Smooth muscle cell of the brain vasculature (primary cell): ENCODE results near the gene NTN4.
A peak's percentile ranks its signal among the peaks of the same experiment; 100 is the strongest.
"Not testable (repeated sequence)": the region's sequence is repeated elsewhere in the genome, so short reads cannot be mapped to it uniquely, and the experiment has no call there.

ENCODE experiments used
- DNase-seq: peaks from one replicate; pipeline ENCODE4 v3.0.0-alpha.2; 2012; ENCODE audit warnings: low read depth, low spot score

The NTN4 gene

DNA sequence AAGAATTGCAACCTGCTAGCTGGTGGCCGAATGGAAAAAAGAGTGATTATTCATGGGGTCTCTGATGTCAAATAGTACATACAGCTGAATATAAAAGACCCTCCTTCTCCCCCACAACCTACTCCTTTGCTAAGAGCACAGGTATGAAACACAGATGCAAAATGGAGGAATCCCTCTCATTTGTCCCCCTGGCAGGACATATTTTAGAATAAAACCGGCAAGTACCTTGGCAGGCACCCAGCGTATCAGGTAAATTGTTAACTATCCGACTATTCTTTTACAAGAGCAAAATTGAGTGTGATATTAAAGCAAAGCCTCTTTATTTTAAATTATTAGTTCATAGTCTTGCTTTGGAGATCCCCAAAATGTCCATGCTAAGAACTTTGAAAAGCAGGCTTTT, 165.6 kb downstream of the NTN4 start:
- no peak for DNase-seq

- DNase-seq, result no peak
These were observed 166.0 kb downstream of the NTN4 start for GRCh38 chr12:95624589-95624988.

GRCh38 chr12:95623554-95624170, 166.9 kb downstream of the NTN4 start:
- DNase-seq, result peak; percentile 36

- no peak for DNase-seq
These were observed 167.7 kb downstream of the NTN4 start for GRCh38 chr12:95622879-95623278.

DNA sequence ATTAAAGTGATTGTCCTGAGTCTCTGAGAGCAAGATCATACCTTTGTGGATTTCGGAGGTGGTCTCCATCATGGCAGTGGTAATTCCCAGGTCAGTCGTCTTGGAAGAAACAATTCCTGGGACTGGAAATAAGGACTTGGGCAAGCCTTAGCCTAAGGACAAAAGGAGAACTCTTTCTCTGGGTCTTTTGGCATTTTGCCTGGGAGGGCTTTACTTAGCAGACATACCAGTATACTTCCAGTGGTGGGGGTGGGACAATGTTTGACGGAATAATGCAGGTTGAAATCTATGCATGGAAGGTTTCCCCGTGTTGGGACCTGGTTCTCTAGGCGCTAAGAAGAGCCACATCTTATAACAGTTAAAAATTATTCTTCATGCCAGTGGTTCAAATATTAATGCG, 168.8 kb downstream of the NTN4 start:
- DNase-seq, result no peak

GRCh38 chr12:95620171-95620570, 170.4 kb downstream of the NTN4 start:
- no peak for DNase-seq

DNA sequence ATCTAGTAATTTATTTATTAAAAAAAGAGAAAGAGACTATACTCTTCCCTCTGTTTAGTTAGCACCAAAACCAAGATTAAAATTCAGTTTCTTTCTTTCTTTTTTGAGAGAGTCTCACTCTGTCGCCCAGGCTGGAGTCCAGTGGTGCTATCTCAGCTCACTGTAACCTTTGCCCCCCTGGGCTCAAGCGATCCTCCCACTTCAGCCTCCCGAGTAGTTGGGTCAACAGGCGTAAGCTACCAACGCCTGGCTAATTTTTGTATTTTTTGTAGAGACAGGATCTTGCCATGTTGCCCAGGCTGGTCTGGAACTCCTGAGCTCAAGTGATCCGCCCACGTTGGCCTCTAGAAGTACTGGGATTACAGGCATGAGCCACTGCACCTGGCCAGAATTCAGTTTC, 174.1 kb downstream of the NTN4 start:
- DNase-seq, result not testable (repeated sequence)

DNA sequence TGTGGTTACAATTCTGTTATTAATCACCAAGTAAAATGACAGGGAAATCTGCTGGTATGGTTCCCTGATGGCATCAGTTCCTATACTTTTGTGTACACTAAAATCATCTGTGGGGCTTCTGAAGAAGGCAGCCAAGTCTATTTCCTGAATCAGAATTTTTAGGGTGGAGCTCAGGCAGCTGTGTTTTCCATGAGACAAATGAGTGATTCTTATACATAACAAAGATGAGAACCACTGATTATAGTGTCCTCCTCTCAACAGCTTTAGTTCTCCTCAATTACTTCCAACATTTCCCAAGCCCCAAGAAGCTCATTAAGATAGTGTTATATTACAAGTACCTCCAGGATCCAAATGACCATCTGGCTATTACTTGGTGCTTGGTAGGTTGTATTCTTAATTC, 174.8 kb downstream of the NTN4 start:
- no peak for DNase-seq

DNA sequence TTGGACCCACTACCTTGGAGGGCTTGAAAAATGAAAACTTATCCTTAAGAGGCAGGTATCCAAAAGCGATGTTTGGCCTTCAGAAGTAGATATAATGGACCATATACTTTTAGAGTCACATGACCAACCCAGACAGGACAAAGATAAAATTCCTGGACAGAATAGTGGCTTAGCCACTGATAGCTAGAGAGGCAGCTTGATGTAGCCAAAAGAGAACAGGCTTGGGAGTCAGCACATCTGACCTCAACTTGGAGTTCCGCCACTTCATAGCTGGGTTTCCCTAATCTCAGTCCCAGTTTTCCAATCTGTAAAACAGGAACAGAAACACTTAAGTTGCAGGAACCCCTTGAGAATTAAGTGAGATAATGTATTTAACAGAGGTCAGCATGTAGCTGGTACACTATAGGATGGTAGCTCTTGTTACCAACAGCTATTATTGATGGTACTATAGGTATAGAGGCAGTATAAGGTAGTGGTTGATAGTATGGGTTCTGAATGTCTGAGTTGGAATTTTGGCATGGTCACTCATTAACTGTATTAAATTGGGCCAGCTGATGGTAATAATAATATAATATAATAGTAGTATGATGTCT, 176.1 kb downstream of the NTN4 start:
- no peak for DNase-seq

DNA sequence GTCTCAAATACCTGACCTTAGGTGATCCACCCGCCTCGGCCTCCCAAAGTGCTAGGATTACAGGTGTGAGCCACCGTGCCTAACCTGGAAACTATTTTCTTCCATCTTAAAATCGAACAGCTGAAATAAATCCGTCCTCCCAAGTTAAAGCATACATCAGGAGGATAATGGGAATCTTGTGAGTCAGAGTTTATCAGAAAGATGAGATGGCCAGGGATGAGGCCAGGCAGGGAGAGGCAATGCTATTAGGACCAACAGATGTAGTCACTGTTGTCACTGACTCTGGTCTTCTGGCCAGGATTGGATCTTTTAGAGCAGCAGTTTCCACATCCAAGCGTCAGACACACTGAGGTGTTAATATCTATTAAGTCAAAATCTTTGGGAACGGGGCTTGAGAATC, 177.5 kb downstream of the NTN4 start:
- DNase-seq, result no peak

DNA sequence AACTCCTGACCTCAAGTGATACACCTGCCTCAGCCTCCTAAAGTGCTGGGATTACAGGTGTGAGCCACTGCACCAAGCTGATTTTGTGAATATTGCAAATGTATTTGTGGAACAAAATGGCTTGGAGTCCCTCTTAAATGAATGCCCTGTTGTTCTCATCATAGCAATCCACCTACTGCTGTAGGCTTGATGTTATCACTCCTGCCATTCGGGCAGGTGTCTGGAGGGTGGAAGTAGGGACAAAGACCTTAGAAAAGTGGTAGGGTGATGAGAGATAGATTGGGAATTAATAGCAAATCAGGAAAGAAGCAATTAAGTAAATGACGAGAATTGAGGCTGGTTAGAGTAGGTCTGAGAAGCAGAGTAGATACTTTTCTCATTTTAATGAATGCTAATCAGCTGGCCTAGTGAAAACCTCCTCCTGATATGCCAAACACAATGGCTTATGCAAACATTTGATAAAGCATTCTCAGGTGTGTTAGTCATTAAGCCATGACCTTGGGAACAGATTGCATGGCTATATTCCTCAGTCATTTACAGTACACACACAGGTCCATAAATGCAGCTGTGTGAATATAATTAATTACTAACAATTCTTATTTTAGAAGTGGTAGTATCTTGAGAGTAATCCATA, 178.8 kb downstream of the NTN4 start:
- DNase-seq, result no peak

- DNase-seq, result no peak
These were observed 182.1 kb downstream of the NTN4 start for GRCh38 chr12:95608252-95609033.
